HG03039 (cell line): ENCODE measurements around the gene RAPGEF1.
"Not testable (repeated sequence)": the region's sequence is repeated elsewhere in the genome, so short reads cannot be mapped to it uniquely, and the experiment has no call there.

Source experiments
- ATAC-seq: cut with Tn5 transposase; IDR thresholded peaks from one replicate; pipeline ENCODE4 v1.9.1; 2021; ENCODE audit warnings: mild to moderate bottlenecking, moderate library complexity; ENCODE audit not compliant: unreplicated experiment

RAPGEF1 gene

GRCh38 chr9:131656356-131657036 is 83.4 kb downstream of the RAPGEF1 start:
- ATAC-seq = peak; percentile 72

- not testable (repeated sequence) for ATAC-seq
These were observed 85.5 kb downstream of the RAPGEF1 start for GRCh38 chr9:131654369-131654768.

- no peak for ATAC-seq
These were observed 88.3 kb downstream of the RAPGEF1 start for GRCh38 chr9:131651599-131651998.

- ATAC-seq = no peak
These were observed 88.7 kb downstream of the RAPGEF1 start for GRCh38 chr9:131651160-131651559.

- no peak for ATAC-seq
These were observed 89.6 kb downstream of the RAPGEF1 start for GRCh38 chr9:131650254-131650653.

- ATAC-seq = no peak
These were observed 90.2 kb downstream of the RAPGEF1 start for GRCh38 chr9:131649646-131650045.

GRCh38 chr9:131645078-131645776 is 94.6 kb downstream of the RAPGEF1 start:
- no peak for ATAC-seq

- no peak for ATAC-seq
These were observed 97.3 kb downstream of the RAPGEF1 start for GRCh38 chr9:131642496-131643083.

- ATAC-seq = no peak
These were observed 98.0 kb downstream of the RAPGEF1 start for GRCh38 chr9:131641618-131642495.

GRCh38 chr9:131640438-131641137 is 99.3 kb downstream of the RAPGEF1 start:
- no peak for ATAC-seq

- ATAC-seq = no peak
These were observed 100.0 kb downstream of the RAPGEF1 start for GRCh38 chr9:131639769-131640437.

GRCh38 chr9:131636593-131636992 is 103.3 kb downstream of the RAPGEF1 start:
- ATAC-seq = no peak

- ATAC-seq = no peak
These were observed 104.0 kb downstream of the RAPGEF1 start for GRCh38 chr9:131635892-131636291.

GRCh38 chr9:131635285-131635684 is 104.6 kb downstream of the RAPGEF1 start:
- no peak for ATAC-seq

- ATAC-seq = no peak
These were observed 106.3 kb downstream of the RAPGEF1 start for GRCh38 chr9:131633491-131634031.

GRCh38 chr9:131631306-131631705 is 108.6 kb downstream of the RAPGEF1 start:
- no peak for ATAC-seq

GRCh38 chr9:131630205-131630831 is 109.6 kb downstream of the RAPGEF1 start:
- ATAC-seq = peak; percentile 38

GRCh38 chr9:131629825-131630204 is 110.1 kb downstream of the RAPGEF1 start:
- peak; percentile 6 for ATAC-seq

GRCh38 chr9:131629226-131629500 is 110.7 kb downstream of the RAPGEF1 start:
- ATAC-seq = no peak
